Neural progenitor cell (in vitro differentiated cells): Measurements from ENCODE around the gene PODN.

Experiments used
- CTCF ChIP-seq: fragments of 200-600 bp; sonication (generic); IDR thresholded peaks from 2 replicates; pipeline ENCODE4 v1.5.1; 2017; ENCODE audit warnings: antibody characterized with exemption, mild to moderate bottlenecking
- EZH2 ChIP-seq: fragments of 200-600 bp; sonication (generic); IDR thresholded peaks from 2 replicates; pipeline ENCODE4 v1.6.1; 2017; ENCODE audit warnings: antibody characterized with exemption, mild to moderate bottlenecking, moderate library complexity
- EZH2phosphoT487 ChIP-seq: fragments of 200-600 bp; sonication (generic); IDR thresholded peaks from 2 replicates; pipeline ENCODE4 v1.6.1; 2017; ENCODE audit warnings: antibody characterized with exemption

GRCh38 chr1:53015508-53015860, 46.5 kb upstream of the PODN start:
- TF ChIP-seq CTCF = no peak
- no peak for TF ChIP-seq EZH2phosphoT487
- TF ChIP-seq EZH2 = no peak
